LNCAP (cell line): ENCODE results near the gene PSD.

Experiments
- TF ChIP-seq, protein P1 (sequence below): fragments of 450-650 bp; IDR thresholded peaks from 2 replicates; pipeline ENCODE4 v1.5.1; 2017; ENCODE audit warnings: mild to moderate bottlenecking

The PSD gene

GRCh38 chr10:102460836-102461186 is 42.2 kb upstream of the PSD start:
- TF ChIP-seq, protein P1, sequence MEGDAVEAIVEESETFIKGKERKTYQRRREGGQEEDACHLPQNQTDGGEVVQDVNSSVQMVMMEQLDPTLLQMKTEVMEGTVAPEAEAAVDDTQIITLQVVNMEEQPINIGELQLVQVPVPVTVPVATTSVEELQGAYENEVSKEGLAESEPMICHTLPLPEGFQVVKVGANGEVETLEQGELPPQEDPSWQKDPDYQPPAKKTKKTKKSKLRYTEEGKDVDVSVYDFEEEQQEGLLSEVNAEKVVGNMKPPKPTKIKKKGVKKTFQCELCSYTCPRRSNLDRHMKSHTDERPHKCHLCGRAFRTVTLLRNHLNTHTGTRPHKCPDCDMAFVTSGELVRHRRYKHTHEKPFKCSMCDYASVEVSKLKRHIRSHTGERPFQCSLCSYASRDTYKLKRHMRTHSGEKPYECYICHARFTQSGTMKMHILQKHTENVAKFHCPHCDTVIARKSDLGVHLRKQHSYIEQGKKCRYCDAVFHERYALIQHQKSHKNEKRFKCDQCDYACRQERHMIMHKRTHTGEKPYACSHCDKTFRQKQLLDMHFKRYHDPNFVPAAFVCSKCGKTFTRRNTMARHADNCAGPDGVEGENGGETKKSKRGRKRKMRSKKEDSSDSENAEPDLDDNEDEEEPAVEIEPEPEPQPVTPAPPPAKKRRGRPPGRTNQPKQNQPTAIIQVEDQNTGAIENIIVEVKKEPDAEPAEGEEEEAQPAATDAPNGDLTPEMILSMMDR: no peak

- TF ChIP-seq, protein P1: no peak
These were observed 40.1 kb upstream of the PSD start for GRCh38 chr10:102458656-102459055.

DNA sequence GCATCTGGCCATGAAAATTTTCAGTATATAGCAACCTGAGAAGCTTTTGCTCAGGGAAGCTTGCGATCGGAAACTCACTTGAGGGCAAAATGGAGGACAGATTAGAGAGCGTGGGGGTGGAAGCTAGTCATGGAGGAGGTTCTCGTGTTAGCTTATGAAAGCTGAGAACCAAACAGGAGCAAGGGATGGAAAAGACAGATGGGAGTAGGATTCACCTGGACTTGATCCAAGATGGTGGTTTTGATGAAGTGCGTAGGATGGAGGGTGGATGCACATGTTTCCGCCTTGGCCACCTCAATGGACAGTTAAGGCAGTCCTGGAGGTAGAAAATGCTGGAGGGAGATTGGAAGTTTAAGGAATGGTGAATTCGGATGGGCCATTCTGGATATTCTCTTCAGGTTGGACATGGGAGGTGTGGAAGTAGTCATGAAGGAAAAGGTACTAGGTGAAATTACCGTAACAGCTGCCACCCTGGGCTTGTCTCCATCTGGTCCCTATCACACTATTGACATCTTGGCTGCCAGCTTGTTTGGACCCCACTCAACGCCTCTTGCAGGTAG is 39.1 kb upstream of the PSD start:
- TF ChIP-seq, protein P1: no peak

DNA sequence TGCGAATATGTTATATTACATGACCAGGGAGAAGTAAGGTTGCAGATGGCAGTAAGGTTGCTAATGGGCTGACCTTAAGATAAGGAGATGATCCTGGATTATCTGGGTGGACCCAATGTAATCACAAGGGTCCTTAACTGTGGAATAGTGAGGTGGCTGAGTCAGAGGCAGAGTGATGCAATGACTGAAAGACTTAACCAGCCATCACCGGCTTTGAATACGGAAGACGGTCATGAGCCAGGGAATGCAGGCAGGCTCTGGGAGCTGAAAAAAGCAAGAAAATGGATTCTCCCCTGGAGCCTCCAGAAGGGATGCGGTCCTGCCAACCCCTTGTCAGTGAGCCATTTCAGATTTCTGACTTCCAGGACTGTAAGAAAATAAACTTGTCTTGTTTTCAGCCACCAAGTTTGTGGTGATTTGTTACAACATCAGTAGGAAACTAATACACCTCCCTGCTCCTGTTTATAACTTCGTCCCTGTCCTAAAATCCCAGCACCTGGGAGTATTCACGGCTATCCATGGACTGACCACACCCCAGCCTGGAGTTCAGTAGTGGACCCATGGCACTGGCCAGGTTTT is 37.4 kb upstream of the PSD start:
- TF ChIP-seq, protein P1: no peak

- TF ChIP-seq, protein P1: no peak
These were observed 34.9 kb upstream of the PSD start for GRCh38 chr10:102453502-102453901.

- TF ChIP-seq, protein P1: no peak
These were observed 34.2 kb upstream of the PSD start for GRCh38 chr10:102452672-102453340.

DNA sequence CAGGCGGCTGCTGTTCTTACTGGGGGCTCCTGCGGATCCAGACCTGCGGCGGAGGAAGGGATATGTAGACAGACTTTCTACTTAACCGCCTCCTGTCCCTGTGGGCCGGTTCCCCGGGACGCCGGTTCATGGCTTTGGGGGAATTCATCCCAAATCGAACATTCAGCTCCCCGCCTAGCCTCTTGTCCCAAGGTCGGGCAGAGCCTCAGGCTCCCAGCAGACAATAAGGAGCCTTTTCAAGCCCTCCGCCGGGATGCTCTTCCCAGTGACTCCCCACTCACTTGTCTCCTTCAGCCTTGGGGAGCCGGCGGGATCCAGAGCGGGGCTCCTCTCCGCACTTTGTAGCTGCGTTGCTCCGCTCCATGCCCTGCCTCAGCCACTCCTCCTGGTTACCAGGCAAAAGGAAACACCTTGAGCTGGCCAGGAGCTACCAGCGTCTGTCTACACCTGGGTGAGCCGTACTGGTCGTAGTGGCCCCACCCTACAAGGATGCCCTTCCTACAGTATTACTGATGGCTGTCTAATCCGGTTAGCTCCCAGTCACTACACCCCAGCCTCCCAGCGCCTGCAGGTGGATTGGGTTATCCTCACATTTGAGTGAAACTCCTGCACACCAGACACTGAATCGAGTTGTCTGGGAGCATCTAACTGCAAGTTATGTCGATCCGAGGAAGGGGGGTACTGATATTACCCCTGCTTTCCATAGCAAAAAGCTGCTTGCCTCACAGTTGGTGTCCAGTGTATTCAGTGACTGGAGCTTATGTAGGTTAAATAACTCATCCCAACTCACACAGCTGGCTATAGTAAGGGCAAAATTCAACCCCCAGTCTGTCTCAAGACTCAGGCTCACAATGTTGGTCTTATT is 32.8 kb upstream of the PSD start, which contains the start of gene C10orf95:
TSS of gene C10orf95 (minus strand) at position 439 of the 865 bp plus-strand sequence. CDS start 450 bp downstream, outside the sequence.
- TF ChIP-seq, protein P1: no peak
